GM12892 (cell line): Measurements from ENCODE around the gene CCR7.

ENCODE experiments used
- POLR2A ChIP-seq: IDR thresholded peaks from 2 replicates; pipeline ENCODE4 v1.6.1; 2011; ENCODE audit warnings: low read depth, low read length, control low read depth
- POLR2AphosphoS5 ChIP-seq: IDR thresholded peaks from 2 replicates; pipeline ENCODE4 v1.6.1; 2011; ENCODE audit warnings: low read depth, low read length, control low read depth

- TF ChIP-seq POLR2AphosphoS5 (no peak), POLR2A (no peak)
These were observed 35.3 kb downstream of the CCR7 start for GRCh38 chr17:40529991-40530390.
